ENCODE measurements around the gene DUSP3.

DUSP3 gene

GRCh38 chr17:43816336-43817320 lies 37.9 kb upstream of the DUSP3 start:
- H3K4me3 ChIP-seq (ENCODE audit: low read depth, low read length), result no peak overlapping the region
- peaks cover 12% of the 10 kb centered on the region; the same call in 1 of the 2 replicates for H3K36me3 ChIP-seq (ENCODE audit: insufficient read depth, low read length)
- no peak overlapping the region for H2AFZ ChIP-seq (ENCODE audit: low read length, unreplicated experiment)
- no peaks in the 10 kb centered on the region for H3K79me2 ChIP-seq (ENCODE audit: control insufficient read depth, insufficient read depth, low read length, unreplicated experiment)
- H3K27ac ChIP-seq (ENCODE audit: low read depth, low read length), result no peak overlapping the region
- peaks cover 17% of the 10 kb centered on the region for H3K4me1 ChIP-seq (ENCODE audit: control insufficient read depth, insufficient read depth, low read length, unreplicated experiment)
- no peaks in the 10 kb centered on the region for H3K27me3 ChIP-seq (ENCODE audit: insufficient read depth, low read length)

DNA sequence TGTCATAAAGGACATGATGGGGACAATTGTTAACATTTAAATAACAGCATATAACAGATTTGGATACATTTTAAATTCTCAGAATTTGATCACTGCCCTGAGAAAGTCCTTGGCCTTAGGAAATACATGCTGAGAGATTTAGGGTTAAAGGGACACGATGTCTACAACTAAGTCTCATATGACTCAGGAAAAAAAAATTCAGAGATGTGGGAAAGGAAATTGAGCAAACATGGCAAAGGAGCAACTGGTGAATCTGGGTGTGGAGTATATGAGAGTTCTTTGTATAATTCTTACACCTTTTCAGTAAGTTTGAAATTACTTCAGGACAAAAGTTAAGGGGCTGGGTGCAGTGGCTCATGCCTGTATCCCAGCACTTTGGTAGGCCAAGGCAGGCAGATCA lies 35.9 kb upstream of the DUSP3 start:
- no peaks in the 10 kb centered on the region for H3K79me2 ChIP-seq (ENCODE audit: control insufficient read depth, insufficient read depth, low read length, unreplicated experiment)
- peaks cover 17% of the 10 kb centered on the region for H3K4me1 ChIP-seq (ENCODE audit: control insufficient read depth, insufficient read depth, low read length, unreplicated experiment)
- H3K4me3 ChIP-seq (ENCODE audit: low read depth, low read length), result 0 out of 2 replicates have a peak overlapping the region, but pooled peaks have one; percentile 19
- no peaks in the 10 kb centered on the region for H3K27me3 ChIP-seq (ENCODE audit: insufficient read depth, low read length)
- peaks cover 12% of the 10 kb centered on the region; the same call in 1 of the 2 replicates for H3K36me3 ChIP-seq (ENCODE audit: insufficient read depth, low read length)
- H3K27ac ChIP-seq (ENCODE audit: low read depth, low read length), result peak overlapping the region; percentile 71
- H2AFZ ChIP-seq (ENCODE audit: low read length, unreplicated experiment), result no peak overlapping the region

- peaks cover 17% of the 10 kb centered on the region for H3K4me1 ChIP-seq (ENCODE audit: control insufficient read depth, insufficient read depth, low read length, unreplicated experiment)
- H3K79me2 ChIP-seq (ENCODE audit: control insufficient read depth, insufficient read depth, low read length, unreplicated experiment), result no peaks in the 10 kb centered on the region
These were observed 35.2 kb upstream of the DUSP3 start for GRCh38 chr17:43814026-43814425.

GRCh38 chr17:43813386-43813785 lies 34.6 kb upstream of the DUSP3 start:
- no peak overlapping the region for H3K27ac ChIP-seq (ENCODE audit: low read depth, low read length)
- no peak overlapping the region for H2AFZ ChIP-seq (ENCODE audit: low read length, unreplicated experiment)
- H3K4me1 ChIP-seq (ENCODE audit: control insufficient read depth, insufficient read depth, low read length, unreplicated experiment), result peaks cover 17% of the 10 kb centered on the region
- H3K36me3 ChIP-seq (ENCODE audit: insufficient read depth, low read length), result peaks cover 15% of the 10 kb centered on the region; the same call in 1 of the 2 replicates
- no peaks in the 10 kb centered on the region for H3K79me2 ChIP-seq (ENCODE audit: control insufficient read depth, insufficient read depth, low read length, unreplicated experiment)
- no peaks in the 10 kb centered on the region for H3K27me3 ChIP-seq (ENCODE audit: insufficient read depth, low read length)
- no peak overlapping the region for H3K4me3 ChIP-seq (ENCODE audit: low read depth, low read length)

More at GRCh38 chr17:43814026-43814425, 35.2 kb upstream of the DUSP3 start:
- Histone ChIP-seq H3K27me3 (ENCODE audit: insufficient read depth, low read length) (no peaks in the 10 kb centered on the region), H3K27ac (ENCODE audit: low read depth, low read length) (peak overlapping the region; percentile 71), H2AFZ (ENCODE audit: low read length, unreplicated experiment) (no peak overlapping the region), H3K4me3 (ENCODE audit: low read depth, low read length) (no peak overlapping the region), H3K36me3 (ENCODE audit: insufficient read depth, low read length) (peaks cover 12% of the 10 kb centered on the region; the same call in 1 of the 2 replicates)

DNA sequence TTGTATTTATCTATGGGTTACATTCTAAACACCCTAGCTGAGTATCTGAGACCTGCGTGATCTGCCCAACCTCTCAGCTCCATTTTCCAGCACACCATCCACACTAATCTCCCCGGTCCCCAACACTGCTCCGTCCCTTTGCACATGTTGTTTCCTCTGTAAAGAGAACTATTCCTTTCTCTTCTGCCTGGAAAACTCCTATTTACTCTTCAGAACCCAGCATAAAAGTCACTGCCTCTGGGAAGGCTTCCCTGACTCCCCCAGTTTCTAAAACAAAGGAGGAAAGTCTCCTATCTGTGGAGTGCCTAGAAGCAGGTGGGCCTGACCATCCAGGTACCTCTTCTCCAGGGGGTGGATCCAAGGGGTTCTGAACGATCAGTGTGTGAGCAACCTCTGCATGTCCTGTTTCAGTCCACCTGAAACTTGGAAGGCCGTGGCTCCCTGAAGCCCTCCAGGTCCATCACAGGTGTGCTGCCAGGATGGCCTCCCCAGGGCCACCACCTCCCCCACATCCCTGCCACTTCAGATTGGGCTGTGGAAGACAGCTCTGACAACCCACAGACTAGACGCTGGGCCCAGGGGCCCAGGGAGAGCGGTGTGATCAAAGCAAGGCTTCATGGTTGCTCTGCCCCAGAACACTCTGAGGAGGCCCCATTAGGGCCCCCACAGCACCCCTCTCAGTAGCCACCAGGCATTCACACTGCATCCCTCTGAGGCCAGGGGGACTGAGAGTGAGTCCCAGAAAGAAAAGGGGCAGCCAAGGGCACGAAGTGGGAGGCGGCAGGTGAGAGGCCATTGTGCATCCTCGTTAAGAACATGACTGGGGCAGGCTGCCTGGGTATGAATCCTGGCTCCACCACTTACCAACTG lies 33.9 kb upstream of the DUSP3 start:
- Histone ChIP-seq H3K4me3 (ENCODE audit: low read depth, low read length) (no peak overlapping the region), H3K4me1 (ENCODE audit: control insufficient read depth, insufficient read depth, low read length, unreplicated experiment) (peaks cover 17% of the 10 kb centered on the region), H2AFZ (ENCODE audit: low read length, unreplicated experiment) (no peak overlapping the region), H3K27ac (ENCODE audit: low read depth, low read length) (no peak overlapping the region), H3K36me3 (ENCODE audit: insufficient read depth, low read length) (peaks cover 19% of the 10 kb centered on the region; the same call in 1 of the 2 replicates), H3K79me2 (ENCODE audit: control insufficient read depth, insufficient read depth, low read length, unreplicated experiment) (no peaks in the 10 kb centered on the region), H3K27me3 (ENCODE audit: insufficient read depth, low read length) (no peaks in the 10 kb centered on the region)

GRCh38 chr17:43810823-43811222 lies 32.0 kb upstream of the DUSP3 start:
- peaks cover 17% of the 10 kb centered on the region for H3K4me1 ChIP-seq (ENCODE audit: control insufficient read depth, insufficient read depth, low read length, unreplicated experiment)
- H3K4me3 ChIP-seq (ENCODE audit: low read depth, low read length), result no peak overlapping the region
- no peaks in the 10 kb centered on the region for H3K27me3 ChIP-seq (ENCODE audit: insufficient read depth, low read length)
- no peak overlapping the region for H2AFZ ChIP-seq (ENCODE audit: low read length, unreplicated experiment)
- H3K36me3 ChIP-seq (ENCODE audit: insufficient read depth, low read length), result peaks cover 19% of the 10 kb centered on the region; the same call in 1 of the 2 replicates
- H3K27ac ChIP-seq (ENCODE audit: low read depth, low read length), result no peak overlapping the region
- no peaks in the 10 kb centered on the region for H3K79me2 ChIP-seq (ENCODE audit: control insufficient read depth, insufficient read depth, low read length, unreplicated experiment)

- peaks cover 22% of the 10 kb centered on the region; the same call in 1 of the 2 replicates for H3K36me3 ChIP-seq (ENCODE audit: insufficient read depth, low read length)
- no peak overlapping the region for H3K4me3 ChIP-seq (ENCODE audit: low read depth, low read length)
These were observed 31.5 kb upstream of the DUSP3 start for GRCh38 chr17:43810226-43810715.

GRCh38 chr17:43809121-43809520 lies 30.3 kb upstream of the DUSP3 start:
- Histone ChIP-seq H2AFZ (ENCODE audit: low read length, unreplicated experiment) (no peak overlapping the region), H3K4me3 (ENCODE audit: low read depth, low read length) (no peak overlapping the region), H3K27me3 (ENCODE audit: insufficient read depth, low read length) (no peaks in the 10 kb centered on the region), H3K79me2 (ENCODE audit: control insufficient read depth, insufficient read depth, low read length, unreplicated experiment) (no peaks in the 10 kb centered on the region), H3K4me1 (ENCODE audit: control insufficient read depth, insufficient read depth, low read length, unreplicated experiment) (peaks cover 8% of the 10 kb centered on the region), H3K27ac (ENCODE audit: low read depth, low read length) (no peak overlapping the region), H3K36me3 (ENCODE audit: insufficient read depth, low read length) (peaks cover 20% of the 10 kb centered on the region; the same call in 1 of the 2 replicates)

More at GRCh38 chr17:43810226-43810715, 31.5 kb upstream of the DUSP3 start:
- Histone ChIP-seq H2AFZ (ENCODE audit: low read length, unreplicated experiment) (no peak overlapping the region), H3K4me1 (ENCODE audit: control insufficient read depth, insufficient read depth, low read length, unreplicated experiment) (peaks cover 16% of the 10 kb centered on the region), H3K27ac (ENCODE audit: low read depth, low read length) (no peak overlapping the region), H3K27me3 (ENCODE audit: insufficient read depth, low read length) (no peaks in the 10 kb centered on the region), H3K79me2 (ENCODE audit: control insufficient read depth, insufficient read depth, low read length, unreplicated experiment) (no peaks in the 10 kb centered on the region)

DNA sequence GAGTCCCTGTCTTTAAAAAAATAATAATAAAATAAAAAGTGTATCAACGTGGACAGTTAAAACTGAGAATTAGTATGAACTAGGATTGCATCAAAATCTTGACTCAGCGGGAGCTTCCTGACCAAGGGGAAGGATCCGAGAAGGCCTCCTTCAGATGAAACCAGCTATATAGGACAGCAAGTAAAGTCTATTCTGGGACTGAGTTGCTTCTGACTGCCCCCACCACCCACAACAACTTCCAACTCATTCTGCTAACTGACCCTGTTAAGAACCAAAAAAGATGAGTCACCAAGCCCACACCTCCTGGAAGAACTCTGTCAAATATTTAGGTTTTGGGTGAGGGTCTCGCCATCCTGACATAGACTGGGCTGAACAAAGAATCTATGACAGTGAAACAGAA lies 29.3 kb upstream of the DUSP3 start:
- H3K4me1 ChIP-seq (ENCODE audit: control insufficient read depth, insufficient read depth, low read length, unreplicated experiment), result peaks cover 4% of the 10 kb centered on the region
- no peaks in the 10 kb centered on the region for H3K79me2 ChIP-seq (ENCODE audit: control insufficient read depth, insufficient read depth, low read length, unreplicated experiment)
- no peak overlapping the region for H3K4me3 ChIP-seq (ENCODE audit: low read depth, low read length)
- no peak overlapping the region for H3K27ac ChIP-seq (ENCODE audit: low read depth, low read length)
- no peak overlapping the region for H2AFZ ChIP-seq (ENCODE audit: low read length, unreplicated experiment)
- H3K36me3 ChIP-seq (ENCODE audit: insufficient read depth, low read length), result peaks cover 12% of the 10 kb centered on the region; the same call in 1 of the 2 replicates
- no peaks in the 10 kb centered on the region for H3K27me3 ChIP-seq (ENCODE audit: insufficient read depth, low read length)

DNA sequence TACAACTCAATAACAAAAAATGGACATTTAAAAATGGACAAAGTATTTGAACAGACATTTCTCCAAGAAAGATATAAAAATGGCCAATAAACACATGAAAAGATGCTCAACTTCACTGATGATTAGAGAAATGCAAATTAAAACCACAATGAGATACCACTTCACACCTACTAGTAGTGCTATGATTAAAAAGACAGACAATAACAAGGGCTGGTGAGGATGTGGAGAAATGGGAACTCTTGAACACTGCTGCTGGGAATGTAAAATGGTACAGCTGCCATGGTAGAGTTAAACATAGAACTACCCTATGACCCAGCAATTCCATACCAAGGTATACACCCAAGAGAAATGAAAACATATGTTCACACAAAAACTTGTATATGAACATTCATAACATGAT lies 26.3 kb upstream of the DUSP3 start:
- Histone ChIP-seq H3K4me3 (ENCODE audit: low read depth, low read length) (no peak overlapping the region), H3K27me3 (ENCODE audit: insufficient read depth, low read length) (no peaks in the 10 kb centered on the region), H3K79me2 (ENCODE audit: control insufficient read depth, insufficient read depth, low read length, unreplicated experiment) (no peaks in the 10 kb centered on the region), H3K36me3 (ENCODE audit: insufficient read depth, low read length) (peaks cover 15% of the 10 kb centered on the region; the same call in 1 of the 2 replicates), H2AFZ (ENCODE audit: low read length, unreplicated experiment) (no peak overlapping the region), H3K4me1 (ENCODE audit: control insufficient read depth, insufficient read depth, low read length, unreplicated experiment) (peaks cover 4% of the 10 kb centered on the region), H3K27ac (ENCODE audit: low read depth, low read length) (no peak overlapping the region)
